Kidney tubule cell (primary cell): ENCODE data around the gene MPP4.

Experiments
- DNase-seq: peaks from one replicate; pipeline ENCODE4 v3.0.0-alpha.2; 2018; ENCODE audit warnings: low spot score

Gene MPP4, protein sequence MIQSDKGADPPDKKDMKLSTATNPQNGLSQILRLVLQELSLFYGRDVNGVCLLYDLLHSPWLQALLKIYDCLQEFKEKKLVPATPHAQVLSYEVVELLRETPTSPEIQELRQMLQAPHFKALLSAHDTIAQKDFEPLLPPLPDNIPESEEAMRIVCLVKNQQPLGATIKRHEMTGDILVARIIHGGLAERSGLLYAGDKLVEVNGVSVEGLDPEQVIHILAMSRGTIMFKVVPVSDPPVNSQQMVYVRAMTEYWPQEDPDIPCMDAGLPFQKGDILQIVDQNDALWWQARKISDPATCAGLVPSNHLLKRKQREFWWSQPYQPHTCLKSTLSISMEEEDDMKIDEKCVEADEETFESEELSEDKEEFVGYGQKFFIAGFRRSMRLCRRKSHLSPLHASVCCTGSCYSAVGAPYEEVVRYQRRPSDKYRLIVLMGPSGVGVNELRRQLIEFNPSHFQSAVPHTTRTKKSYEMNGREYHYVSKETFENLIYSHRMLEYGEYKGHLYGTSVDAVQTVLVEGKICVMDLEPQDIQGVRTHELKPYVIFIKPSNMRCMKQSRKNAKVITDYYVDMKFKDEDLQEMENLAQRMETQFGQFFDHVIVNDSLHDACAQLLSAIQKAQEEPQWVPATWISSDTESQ

GRCh38 chr2:201698588-201699226, at the start of gene MPP4:
Gene MPP4, minus strand, starts transcription at chr2:201698644. Its CDS starts 4,690 bp downstream, at chr2:201693954.
- DNase-seq = peak; percentile 10

DNA sequence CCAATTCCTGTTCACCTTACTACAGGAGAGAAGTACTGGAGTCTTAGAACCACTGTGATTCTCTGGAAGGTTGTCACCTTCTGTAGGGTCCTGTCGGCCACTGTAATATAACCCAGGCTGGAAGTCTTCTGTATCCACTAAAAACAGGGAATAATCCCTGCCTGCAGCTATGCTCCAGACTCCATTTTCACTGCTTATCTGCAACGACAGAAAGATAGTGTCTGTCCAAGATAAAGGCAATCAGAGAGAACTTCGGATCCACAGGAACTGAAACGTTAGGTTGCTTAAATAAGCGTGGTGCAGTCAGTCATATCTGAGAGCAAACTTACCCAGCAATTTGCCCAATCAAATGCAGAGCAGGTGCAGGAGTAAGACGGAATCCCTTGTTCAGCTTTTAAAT, 48.1 kb upstream of the MPP4 start:
- no peak for DNase-seq

DNA sequence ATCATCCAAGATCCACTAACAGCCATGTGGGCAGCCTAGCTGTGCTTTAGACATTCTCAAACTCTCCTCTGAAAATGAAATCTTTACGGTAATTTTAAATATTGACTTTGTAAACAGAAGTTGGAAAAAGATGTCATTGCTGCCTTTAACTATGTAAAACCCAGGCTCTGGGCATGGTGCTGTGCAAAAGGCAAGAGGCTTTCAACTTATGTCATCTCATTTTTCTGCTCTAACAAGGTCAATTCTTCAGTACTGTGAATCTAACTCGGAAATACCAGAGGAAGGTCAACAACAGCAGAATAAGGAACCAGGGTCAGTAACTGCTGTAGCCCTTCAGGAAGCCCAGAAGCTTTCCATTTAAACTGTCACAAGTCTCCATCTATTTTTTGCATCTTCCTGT, 37.0 kb upstream of the MPP4 start:
- DNase-seq = no peak

GRCh38 chr2:201734111-201734510, 35.7 kb upstream of the MPP4 start:
- DNase-seq = no peak

- peak; percentile 50 for DNase-seq
Observed at GRCh38 chr2:201733544-201733943, 35.1 kb upstream of the MPP4 start.

- DNase-seq = no peak
Observed at GRCh38 chr2:201730651-201731285, 32.3 kb upstream of the MPP4 start.

DNA sequence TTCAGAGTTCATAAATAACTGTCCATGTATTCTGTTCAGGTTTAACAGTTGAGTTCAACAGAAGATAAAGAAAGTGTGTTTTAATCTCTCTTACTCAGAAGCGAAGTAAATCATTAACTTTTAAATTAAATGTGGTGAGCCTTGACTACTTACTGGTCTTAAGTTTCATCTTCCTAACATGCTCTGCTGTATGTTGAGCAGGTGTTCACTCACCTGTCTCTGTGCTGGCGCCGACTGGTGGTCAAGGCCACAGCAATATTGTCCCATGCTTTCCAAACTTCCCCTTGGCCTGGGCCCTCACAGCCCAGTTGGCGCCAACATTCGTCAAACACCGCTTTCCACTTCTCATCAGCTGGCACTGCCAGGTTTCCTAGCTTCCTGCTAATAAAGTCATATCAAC, 17.0 kb upstream of the MPP4 start:
- peak; percentile 36 for DNase-seq

DNA sequence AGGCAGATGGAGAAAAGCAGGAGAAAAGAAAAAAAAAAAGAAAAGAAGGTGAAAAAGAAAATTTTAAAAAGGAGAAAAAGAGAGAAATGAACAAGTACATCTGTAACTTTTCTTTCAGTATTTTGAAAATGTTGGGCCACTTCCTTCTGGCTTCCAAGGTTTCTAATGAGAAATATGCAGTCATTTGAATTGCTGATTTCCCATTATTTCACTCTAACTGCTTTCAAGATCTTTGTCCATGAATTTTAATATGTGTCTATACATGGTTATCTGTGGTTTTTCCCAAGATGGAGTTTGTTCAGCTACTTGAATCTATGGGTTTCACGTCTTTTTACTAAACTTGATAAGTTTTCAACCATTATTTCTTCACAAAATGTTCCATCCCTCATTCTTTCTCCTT, 14.3 kb upstream of the MPP4 start:
- no peak for DNase-seq

GRCh38 chr2:201709747-201710146, 11.3 kb upstream of the MPP4 start:
- DNase-seq = no peak

DNA sequence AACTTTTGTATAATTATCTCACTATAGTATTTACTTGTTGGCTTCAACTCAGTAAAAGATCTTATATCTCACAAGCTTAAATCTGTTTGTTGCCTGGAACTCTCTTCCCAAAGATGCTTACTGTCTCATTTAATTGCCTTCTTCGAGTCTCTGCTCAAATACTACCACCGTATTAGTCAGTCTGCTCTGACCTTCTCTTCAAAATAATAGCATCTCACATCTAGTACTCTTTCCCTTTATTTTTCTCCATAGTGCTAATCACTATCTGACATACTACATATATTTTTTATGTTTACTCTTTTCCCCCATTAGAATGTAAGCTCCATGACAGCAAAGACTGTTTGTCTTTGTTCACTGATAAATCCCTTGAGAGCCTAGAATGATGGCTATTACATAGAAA, 10.6 kb upstream of the MPP4 start:
- no peak for DNase-seq

GRCh38 chr2:201707753-201708152, 9.3 kb upstream of the MPP4 start:
- no peak for DNase-seq

- DNase-seq = no peak
Observed at GRCh38 chr2:201707142-201707541, 8.7 kb upstream of the MPP4 start.

GRCh38 chr2:201704536-201704935, 6.1 kb upstream of the MPP4 start:
- DNase-seq = no peak

GRCh38 chr2:201701646-201702045, 3.2 kb upstream of the MPP4 start:
- no peak for DNase-seq

GRCh38 chr2:201699416-201699815, 972 bp upstream of the MPP4 start:
- no peak for DNase-seq

- peak; percentile 23 for DNase-seq
Observed at GRCh38 chr2:201697899-201698298, 545 bp downstream of the MPP4 start.

- peak; percentile 53 for DNase-seq
Observed at GRCh38 chr2:201696151-201696659, 2.2 kb downstream of the MPP4 start.

DNA sequence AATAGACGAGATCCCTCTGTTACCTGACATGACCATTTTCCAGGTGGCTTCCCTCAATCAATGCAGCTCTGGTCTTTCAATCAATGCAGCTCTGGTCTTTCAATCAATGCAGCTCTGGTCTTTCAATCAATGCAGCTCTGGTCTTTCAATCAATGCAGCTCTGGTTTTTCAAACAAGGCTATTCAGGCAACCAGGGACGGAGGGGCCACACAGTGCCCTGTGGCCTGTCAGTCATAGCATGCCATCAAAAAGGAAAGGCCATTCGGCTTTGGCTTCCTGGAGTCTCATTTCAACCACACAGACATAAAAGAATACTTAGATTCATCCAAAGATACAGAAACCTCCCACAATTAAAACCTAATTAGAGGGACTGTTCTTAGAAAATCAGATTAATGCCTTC, 13.3 kb downstream of the MPP4 start:
- DNase-seq = no peak

GRCh38 chr2:201680743-201681142, 17.7 kb downstream of the MPP4 start:
- DNase-seq = peak; percentile 9

DNA sequence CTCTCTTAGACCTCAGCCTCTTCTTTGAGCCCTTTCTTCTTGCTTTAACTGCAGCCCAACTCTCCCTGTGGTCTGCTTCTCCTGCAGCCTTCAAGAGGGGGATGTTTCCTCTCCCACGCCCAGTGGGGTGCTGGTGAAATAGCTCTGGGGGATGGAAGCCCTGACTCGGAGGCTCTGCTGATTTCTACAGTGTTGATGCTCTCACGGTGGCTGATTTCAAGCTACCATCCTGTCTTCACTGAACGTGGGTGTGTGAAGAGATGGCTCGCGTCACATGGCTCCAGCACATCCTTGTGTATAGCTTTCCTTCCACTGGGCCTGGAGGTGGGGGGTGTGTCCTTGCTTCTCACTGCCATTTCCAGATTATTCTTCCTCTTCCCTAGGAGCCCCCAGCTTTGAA, 20.0 kb downstream of the MPP4 start:
- DNase-seq = no peak

GRCh38 chr2:201675454-201675853, 23.0 kb downstream of the MPP4 start:
- no peak for DNase-seq

GRCh38 chr2:201674794-201675193, 23.6 kb downstream of the MPP4 start:
- DNase-seq = no peak
